ENCODE results near the gene PHC2. TPM values are rescaled to one million over a fixed set of nuclear protein-coding genes. Genes with fewer than 3 reads are reported as not detected.
A peak's percentile ranks its signal among the peaks of the same experiment; 100 is the strongest.

PHC2 gene
- total and polyA plus RNA-seq, 9 of the 15 experiments (the other 6 are each of a cell fraction or from before 2014, with no cell fraction given): 3.1 to 67.6 (median 34.6) TPM

DNA sequence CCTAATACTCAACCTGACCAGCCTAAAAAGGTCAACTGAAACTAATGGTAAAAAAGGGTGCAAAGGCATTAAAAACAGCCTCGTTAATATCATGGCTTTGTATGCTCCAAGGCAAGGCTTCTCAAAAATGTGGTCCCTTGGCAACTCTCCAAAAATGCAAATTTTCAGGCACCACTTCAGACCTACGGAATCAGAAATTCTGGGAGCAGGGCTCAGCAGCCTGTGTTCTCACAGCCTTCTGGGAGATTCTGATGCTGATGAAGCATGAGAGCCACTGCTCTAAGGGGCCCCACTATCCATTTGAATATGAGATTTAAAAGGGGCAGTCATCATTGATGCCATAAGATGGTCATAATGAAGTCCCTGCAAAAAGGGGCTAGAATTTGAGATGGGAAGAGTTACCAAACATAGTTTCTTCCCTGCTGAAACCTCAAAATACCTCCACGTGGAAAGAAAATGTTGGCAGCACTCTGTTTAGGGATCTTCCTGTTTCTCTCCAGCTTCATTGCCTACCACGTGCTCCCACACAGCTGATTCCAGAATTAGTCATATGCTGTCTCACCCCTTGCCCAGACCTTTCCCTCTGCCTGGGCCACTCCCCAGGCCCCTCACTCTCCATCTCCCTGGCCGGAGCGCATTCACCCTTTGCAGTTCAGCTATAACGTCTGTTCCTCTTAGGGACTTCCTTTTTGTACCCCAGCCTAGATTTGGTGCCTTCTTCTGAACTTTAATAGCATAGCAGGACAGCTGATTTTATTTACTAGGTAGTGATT is 46.7 kb downstream of the PHC2 start (continued):
- TF ChIP-seq ZBTB11 (CRISPR knock-in tag; IDR thresholded peaks at IDR 0.05): 0 out of 6 replicates have a peak, but pooled peaks of 1 of the 3 experiments have one; percentile 14
- TF ChIP-seq RBM14 (IDR thresholded peaks at IDR 0.05; ENCODE audit: borderline replicate concordance, insufficient read depth, low read depth, low read length): no peak
- no peak for TF ChIP-seq DMBX1 (CRISPR knock-in tag; IDR thresholded peaks at IDR 0.05; ENCODE audit: borderline replicate concordance)
- 0 out of 2 replicates have a peak, but pooled peaks have one; percentile 30 for TF ChIP-seq ATF3 (IDR thresholded peaks at IDR 0.05)
- TF ChIP-seq ATF3 (CRISPR knock-in tag; conservative IDR thresholded peaks at IDR 0.05): no peak
- TF ChIP-seq HNRNPL (IDR thresholded peaks at IDR 0.05; ENCODE audit: low read depth, low read length): no peak
- TF ChIP-seq SNRNP70 (optimal IDR thresholded peaks at IDR 0.05; ENCODE audit: low read depth, low read length): no peak
- TF ChIP-seq, protein P1, sequence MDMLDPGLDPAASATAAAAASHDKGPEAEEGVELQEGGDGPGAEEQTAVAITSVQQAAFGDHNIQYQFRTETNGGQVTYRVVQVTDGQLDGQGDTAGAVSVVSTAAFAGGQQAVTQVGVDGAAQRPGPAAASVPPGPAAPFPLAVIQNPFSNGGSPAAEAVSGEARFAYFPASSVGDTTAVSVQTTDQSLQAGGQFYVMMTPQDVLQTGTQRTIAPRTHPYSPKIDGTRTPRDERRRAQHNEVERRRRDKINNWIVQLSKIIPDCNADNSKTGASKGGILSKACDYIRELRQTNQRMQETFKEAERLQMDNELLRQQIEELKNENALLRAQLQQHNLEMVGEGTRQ (CRISPR knock-in tag; IDR thresholded peaks at IDR 0.05): peak; percentile 28
- no peak for TF ChIP-seq CGGBP1 (CRISPR knock-in tag; IDR thresholded peaks at IDR 0.05)

All from K562 (cell line).